Stimulated activated CD8-positive, alpha-beta memory T cell treated with anti-CD3 and anti-CD28 coated beads, Interleukin-7, amount 100 ng/mL, for 48 hours (primary cell): ENCODE measurements around the gene CDC42SE1.
A peak's percentile ranks its signal among the peaks of the same experiment; 100 is the strongest.
"Not testable (repeated sequence)": the region's sequence is repeated elsewhere in the genome, so short reads cannot be mapped to it uniquely, and the experiment has no call there.

ENCODE experiments used
- DNase-seq, 2 donors: peaks; one replicate each; pipeline ENCODE4 v3.0.0-alpha.2; 2020; ENCODE audit warnings: low read depth in 1 of 2; ENCODE audit errors: extremely low read depth in 1 of 2

The CDC42SE1 gene

DNA sequence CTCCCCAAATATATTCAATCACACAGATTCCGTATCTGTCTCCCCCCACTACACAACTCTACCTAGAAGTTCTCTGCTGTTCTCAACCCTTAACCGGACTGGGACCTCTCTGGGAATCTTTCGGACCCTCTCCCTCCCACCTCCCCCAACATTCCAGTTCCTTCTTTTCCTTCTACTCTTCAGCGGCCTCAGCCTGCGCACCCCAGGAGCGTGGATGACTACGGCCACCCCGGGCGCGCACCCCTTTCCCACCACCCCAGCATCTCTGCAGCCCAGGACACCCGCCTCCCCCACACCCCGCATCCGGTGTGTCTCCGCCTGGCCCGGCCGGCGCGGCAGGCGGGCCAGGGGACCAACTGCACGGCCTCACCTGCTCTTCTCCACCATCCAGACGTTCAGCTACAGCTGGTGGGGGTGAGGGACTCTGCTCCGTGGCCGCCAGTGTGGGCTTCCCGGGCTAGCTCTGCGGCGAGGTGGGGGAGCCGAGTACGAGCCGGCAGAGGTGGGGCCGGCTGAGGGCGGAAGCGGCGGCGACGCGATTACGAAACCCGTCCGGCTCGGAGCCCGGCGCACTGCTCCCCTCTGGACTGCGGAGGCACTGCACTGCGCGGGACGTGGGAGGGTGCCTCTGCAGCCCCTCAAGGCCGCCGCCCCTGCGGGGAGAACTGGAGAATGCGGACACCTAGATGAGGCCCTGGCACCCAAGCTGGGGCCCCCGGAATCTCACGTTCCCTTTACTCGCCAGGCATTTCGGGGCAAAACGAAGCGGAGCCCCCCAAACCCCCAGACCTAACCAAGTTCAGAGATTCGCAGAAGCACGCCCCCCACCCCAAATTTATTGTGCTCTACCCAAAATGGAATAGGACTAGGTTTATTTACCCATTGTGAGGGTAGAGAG, at the start of gene CDC42SE1:
TSS of gene CDC42SE1 (minus strand) at position 514 of the 898 bp plus-strand sequence. CDS start 3,892 bp downstream, outside the sequence.
- peak; percentile 77 for DNase-seq

DNA sequence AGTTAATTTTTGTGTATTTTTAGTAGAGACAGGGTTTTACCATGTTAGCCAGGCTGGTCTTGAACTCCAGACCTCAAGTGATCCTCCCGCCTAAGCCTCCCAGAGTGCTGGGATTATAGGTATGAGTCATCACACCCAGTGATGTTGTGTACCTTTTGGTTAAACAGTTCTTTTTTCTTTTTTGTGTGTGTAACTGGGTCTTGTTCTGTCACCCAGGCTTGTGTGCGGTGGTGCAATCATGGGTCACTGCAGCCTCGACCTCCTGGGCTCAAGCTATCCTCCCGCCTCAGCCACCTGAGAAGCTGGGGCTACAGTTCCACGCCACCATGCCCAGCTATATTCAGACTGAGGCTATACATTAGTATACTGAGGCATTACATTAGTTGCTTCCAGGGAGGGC, 48.9 kb upstream of the CDC42SE1 start:
- DNase-seq = no peak

- no peak for DNase-seq
Observed at GRCh38 chr1:151106894-151107293, 47.5 kb upstream of the CDC42SE1 start.

DNA sequence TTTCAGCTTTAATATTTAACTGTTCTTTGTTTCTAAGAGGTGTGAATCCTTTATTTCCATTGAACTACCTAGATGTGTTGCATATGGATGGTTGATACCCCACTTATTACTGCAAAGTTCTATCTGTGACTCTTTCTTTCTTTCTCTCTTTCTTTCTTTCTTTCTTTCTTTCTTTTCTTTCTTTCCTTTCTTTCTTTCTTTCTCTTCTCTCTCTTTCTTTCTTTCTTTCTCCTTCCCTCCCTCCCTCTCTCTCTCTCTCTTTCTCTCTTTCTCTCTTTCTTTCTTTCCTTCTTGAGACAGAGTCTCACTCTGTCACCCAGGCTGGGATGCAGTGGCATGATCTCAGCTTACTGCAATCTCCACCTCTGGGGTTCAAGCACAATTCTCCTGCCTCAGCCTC, 45.2 kb upstream of the CDC42SE1 start:
- DNase-seq = no peak

DNA sequence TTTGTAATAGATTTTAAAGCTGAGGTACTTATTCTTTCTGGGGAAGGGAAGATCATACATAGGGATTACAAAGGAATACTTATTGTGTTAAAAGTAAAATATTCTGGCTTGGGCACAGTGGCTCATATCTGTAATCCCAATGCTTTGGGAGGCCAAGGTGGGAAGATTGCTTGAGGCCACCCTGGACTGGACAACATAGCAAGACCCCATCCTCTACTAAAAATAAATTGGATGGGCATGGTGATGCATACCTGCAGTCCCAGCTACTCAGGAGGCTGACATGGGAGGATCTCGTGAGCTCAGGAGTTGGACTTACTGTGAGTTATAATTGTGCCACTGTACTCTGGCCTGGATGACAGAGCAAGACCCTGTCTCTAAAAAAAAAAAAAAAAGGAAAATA, 38.7 kb upstream of the CDC42SE1 start:
- no peak for DNase-seq

DNA sequence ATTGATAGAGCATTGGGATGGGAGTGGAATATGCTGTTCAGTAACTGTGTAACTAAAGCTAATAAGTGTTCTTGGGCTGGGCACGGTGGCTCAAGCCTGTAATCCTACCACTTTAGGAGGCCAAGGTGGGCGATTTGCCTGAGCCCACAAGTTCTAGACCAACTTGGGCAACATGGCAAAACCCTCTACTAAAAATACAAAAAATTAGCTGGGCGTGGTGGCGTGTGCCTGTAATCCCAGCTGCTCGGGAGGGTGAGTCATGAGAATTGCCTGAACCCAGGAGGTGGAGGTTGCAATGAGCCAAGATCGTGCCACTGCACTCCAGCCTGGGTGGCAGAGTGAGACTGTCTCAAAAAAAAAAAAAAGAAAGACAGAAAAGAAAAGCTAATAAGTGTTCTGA, 38.0 kb upstream of the CDC42SE1 start:
- DNase-seq = not testable (repeated sequence)

- DNase-seq = no peak
Observed at GRCh38 chr1:151085953-151086559, 26.6 kb upstream of the CDC42SE1 start.

DNA sequence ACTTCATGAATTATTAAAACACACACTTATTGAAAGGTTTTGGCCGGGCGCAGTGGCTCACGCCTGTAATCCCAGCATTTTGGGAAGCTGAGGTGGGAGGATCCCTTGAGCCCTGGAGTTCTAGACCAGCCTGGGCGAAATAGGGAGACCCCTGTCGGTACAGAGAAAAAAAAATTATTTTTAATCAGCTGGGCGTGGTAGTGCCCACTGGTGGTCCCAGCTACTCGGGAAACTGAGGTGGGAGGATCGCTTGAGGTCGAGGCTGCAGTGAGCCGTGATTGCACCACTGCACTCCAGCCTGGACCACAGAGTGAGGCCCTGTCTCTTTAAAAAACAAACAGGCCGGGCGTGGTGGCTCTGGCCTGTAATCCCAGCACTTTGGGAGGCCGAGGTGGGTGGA, 12.8 kb upstream of the CDC42SE1 start:
- DNase-seq = no peak

DNA sequence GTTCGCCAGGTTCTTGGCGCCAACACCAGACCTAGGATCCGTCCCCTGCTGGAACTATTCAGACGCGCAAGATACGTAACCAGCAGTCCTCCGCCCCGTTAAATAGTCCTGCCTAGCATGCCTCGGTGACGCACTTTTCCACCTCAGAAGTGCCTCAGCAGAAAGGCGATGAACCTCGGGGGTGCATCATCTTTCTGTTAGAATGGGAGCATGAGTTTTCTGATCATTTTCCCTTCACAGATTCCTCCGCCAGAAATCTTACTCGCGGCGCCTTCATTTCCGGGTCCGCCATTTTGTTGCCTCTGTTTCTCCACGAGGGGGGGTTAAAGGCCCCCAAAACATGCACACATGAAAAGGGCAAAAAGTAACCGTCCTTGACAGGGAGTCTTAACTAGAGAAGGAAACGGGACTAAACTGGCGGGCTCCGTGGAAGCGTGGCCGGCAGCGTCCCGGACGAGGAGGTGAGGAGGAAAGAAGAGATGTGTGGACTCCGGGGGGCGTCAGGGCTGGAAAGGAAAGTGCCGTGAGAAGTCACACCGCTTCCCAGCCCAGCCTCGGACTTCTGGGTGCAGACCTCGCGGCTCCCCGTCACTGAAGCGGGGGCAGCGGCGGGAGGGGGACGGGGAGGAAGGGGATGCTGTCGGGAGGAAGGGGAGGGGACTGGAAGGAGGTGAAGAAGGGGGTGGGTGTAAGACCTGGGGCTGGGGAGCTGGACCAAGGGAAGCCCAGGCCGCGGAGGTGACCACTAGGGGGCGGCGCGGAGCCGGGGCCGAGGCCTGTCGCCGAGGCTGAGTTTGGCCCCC, 11.3 kb upstream of the CDC42SE1 start, which contains the start of gene GABPB2:
TSS of gene GABPB2 (plus strand) at position 288 of the 803 bp plus-strand sequence. CDS start 17,429 bp downstream, outside the sequence.
- DNase-seq = peak; percentile 81 to 84

DNA sequence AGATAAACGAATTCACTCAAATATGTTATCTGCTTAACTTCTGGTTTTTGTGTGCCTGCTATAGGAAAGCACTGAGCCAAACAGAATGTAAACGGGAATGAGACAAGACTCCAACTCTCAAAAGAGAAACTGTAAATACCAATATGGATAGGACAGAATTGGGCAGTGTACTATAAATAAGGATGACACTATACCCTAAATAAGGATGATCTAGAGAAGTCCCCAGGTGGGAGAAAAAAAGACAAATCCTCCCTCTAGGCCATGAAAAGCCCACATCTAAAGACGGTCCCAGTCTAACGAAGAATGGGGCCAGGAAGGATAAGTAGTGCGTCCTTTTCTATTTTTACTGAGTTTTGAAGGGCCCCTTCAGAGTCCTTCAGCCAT, 9.7 kb upstream of the CDC42SE1 start:
- no peak for DNase-seq

DNA sequence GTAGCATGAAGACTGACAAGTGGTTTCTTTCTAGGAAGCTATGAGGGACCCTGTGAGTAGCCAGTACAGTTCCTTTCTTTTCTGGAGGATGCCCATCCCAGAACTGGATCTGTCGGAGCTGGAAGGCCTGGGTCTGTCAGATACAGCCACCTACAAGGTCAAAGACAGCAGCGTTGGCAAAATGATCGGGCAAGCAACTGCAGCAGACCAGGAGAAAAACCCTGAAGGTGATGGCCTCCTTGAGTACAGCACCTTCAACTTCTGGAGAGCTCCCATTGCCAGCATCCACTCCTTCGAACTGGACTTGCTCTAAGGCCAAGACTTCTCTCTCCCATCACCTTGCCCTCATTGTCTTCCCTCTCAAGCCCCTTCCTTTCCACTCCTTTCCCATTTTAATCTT, 7.8 kb upstream of the CDC42SE1 start:
- DNase-seq = no peak

- no peak for DNase-seq
Observed at GRCh38 chr1:151065089-151065645, 5.7 kb upstream of the CDC42SE1 start.

DNA sequence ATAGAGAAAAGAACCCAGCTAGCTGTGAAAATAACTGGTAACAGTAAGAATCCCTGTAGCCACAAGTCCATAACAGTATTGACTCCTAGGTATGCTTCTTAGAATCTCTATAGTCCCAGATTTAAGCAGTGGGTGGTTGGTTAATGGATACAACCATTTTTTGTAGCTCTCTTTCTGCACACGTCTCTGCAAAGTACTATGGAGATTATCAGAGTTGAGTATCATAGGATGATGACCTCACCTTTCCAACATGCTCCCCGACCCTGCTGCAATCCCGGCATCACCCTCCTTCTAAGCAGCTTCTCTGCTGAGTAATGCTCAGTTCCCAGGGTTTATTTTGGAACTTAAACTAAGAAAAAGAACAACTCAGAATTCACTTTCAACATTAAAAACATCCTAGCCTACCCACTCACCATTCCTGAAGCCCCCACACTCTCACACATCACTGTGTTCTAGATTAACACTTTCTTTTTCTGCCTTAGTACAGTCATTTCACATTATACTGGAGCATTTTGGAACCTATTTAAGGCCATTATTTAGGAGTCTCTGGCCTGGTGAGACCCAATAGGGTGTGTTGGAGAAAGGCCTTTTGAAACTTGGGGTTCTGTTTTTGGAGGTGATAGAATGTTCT, 3.4 kb upstream of the CDC42SE1 start:
- no peak for DNase-seq

GRCh38 chr1:151061704-151062103, 2.3 kb upstream of the CDC42SE1 start:
- no peak for DNase-seq

DNA sequence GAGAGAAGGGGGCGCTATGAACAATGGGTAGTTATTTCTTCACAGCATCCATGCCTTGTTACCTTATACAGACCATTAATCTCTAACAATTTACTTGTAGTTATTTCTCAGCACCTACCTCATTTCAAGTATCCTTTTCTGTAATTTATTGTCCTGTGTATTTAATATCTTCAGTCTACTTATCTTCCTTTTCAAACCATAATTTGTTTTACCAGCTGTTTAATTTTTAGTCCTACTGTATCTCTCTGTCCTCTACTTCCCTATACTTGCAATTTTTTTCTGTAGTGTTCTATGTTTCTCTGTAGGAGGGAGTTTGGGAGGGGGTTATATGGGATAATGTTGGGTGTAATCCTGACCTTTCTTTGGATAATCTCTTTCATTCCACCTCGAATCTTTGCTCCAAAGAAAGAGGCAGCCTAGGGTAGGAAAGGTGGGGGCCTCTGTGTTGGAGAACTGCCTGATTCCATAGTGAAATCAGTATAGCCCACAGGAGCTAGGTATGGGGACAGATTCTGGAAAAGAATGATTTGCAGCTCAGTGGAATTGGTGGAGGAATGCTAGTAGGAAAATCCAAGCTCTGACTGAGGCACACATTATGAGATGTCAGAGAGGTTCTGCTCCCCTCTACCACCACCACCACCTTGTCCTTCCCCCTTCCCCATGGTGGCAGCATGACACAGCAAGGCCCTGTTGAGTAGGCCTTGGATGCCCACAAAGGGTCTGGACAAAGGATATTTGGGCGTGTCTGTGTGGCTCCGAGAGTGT, 1.4 kb upstream of the CDC42SE1 start:
- no peak for DNase-seq

- DNase-seq = no peak
Observed at GRCh38 chr1:151060007-151060656, 710 bp upstream of the CDC42SE1 start, which contains the start of gene MLLT11. TSS of gene MLLT11 (plus strand) at chr1:151060397. CDS start at chr1:151067225, 6,828 bp downstream.

- DNase-seq = no peak
Observed at GRCh38 chr1:151058692-151059091, 730 bp downstream of the CDC42SE1 start.

DNA sequence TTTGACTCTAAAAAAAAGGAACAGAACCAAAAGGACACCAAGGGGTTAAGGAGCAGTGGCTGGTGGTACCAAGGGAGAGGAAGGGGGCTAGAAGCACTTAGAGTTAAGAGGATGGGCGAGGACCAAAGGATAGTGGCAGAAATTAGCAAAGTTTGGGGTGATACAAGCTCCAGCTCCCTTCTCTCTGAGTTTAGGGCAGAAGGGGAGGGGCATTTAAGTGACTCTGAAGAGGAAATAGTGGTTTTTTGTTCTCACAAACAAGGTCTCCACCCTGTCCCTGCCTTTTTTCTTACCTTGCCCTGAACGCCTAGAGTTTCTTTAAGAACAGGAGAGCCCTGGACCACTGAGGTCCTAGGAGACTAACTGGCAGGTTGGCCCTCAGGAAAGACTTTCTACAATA, 3.3 kb downstream of the CDC42SE1 start:
- DNase-seq = no peak

DNA sequence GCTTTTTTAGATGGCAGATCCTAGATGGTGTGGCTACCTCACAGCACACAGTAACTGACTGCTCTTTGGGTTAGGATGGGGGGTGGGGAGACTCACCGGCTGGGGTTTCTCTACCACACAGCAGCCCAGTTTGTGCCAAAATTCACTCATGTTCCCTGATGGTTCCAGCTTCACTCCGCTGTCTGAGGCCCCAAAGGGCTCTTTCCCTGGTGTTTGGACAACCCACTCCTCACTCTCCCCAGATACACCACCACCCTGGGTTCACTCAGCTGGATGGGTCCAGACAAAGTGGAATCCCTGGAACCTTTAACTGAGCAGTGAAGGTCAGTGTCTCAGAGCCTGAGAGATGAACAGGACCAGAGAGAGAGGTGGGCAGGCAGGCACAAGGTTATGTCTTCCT, 3.8 kb downstream of the CDC42SE1 start:
- DNase-seq = no peak
